Gastroesophageal sphincter (tissue), 2 donors: ENCODE data around the gene PEMT.
"Not testable (repeated sequence)": the region's sequence is repeated elsewhere in the genome, so short reads cannot be mapped to it uniquely, and the experiment has no call there.

Source experiments
- POLR2A ChIP-seq, 2 donors: fragments of 450-650 bp; IDR thresholded peaks; one replicate each; pipeline ENCODE4 v1.6.1; 2017; ENCODE audit warnings: antibody characterized with exemption in 2 of 2, mild to moderate bottlenecking in 2 of 2, moderate library complexity in 1 of 2
- POLR2AphosphoS5 ChIP-seq: sonication (generic); formaldehyde crosslinking; IDR thresholded peaks from one replicate; pipeline ENCODE4 v1.6.1; 2017; ENCODE audit warnings: antibody characterized with exemption

DNA sequence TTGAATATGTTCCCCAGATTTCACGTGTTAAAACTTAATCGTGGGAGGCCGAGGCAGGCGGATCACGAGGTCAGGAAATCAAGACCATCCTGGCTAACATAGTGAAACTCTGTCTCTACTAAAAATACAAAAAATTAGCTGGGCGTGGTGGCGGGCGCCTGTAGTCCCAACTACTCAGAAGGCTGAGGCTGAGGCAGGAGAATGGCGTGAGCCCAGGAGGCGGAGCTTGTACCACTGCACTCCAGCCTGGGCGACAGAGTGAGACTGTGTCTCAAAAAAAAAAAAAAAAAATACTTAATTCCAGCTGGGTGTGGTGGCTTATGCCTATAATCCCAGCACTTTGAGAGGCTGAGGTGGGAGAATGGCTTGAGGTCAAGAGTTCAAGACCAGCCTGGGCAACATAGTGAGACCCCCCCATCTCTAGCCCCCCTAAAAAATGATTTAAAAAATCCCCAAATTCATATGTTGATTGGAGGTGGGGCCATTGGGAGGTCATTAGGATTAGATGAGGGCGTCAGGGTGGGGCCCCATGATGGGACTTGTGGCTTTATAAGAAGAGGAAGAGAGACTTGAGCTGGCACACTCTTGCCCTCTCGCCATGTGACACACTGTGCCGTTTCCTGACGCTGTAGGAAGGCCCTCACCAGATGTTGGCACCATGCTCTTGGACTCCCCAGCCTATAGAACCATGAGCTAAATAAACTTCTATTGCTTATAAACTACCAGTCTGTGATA, 44.2 kb upstream of the PEMT start:
- not testable (repeated sequence) for TF ChIP-seq POLR2AphosphoS5; POLR2A (IDR thresholded peaks at IDR 0.05)
